Colon (tissue), 2 donors: ENCODE data around the gene FUT1.
"Not testable (repeated sequence)": the region's sequence is repeated elsewhere in the genome, so short reads cannot be mapped to it uniquely, and the experiment has no call there.

Experiments used
- FAIRE-seq: peaks from 2 replicates; lab custom pipeline; 2012; peaks lifted over from hg19 to GRCh38; lab: Jason Lieb, UNC
- donor health status: control.
- donor health status: control.

Gene FUT1

GRCh38 chr19:48740164-48740972, 12.1 kb downstream of the FUT1 start, which contains the start of gene RASIP1:
TSS of gene RASIP1 (minus strand) at chr19:48740610. CDS start at chr19:48740282, 328 bp downstream.
- FAIRE-seq: no peak

DNA sequence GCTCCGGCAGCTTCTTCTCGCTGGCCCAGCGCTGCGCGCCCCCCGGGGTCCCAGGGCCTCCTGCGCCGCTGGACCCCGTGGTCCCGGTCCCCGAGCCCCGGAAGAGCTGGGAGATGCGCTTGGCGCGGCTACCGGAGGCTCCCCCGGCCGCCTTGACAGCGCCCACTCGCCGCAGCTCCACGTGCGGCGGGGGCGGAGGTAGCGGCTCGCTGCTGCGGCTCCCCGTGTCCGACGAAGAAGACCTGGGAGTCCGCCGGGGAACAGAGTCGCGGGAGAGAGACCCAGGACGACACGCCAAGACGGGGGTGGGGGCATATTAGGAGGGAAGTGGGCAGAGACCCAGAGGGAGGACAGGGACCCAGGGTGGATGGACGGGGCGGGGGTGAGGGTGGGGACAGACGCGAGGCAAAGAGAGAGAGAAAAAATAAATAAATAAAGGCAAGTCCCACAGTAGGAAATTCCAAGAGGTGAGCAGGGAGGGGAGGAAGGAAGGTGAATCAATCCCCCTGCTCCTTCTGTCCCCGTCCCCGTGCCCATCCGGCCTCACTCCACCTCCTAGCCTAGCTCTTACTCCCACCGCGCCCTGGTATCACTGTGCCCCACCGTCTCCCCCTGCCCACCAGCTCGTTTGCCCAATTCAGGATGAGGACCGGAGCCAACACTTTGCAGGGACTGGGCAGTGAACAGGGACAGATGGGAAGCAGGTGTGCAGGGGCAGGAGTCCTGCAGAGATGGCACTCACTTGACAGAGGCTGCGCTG, 12.9 kb downstream of the FUT1 start:
- FAIRE-seq: no peak

GRCh38 chr19:48738557-48739403, 13.7 kb downstream of the FUT1 start:
- FAIRE-seq: no peak

- no peak for FAIRE-seq
Measured at GRCh38 chr19:48737360-48737998, 15.0 kb downstream of the FUT1 start.

GRCh38 chr19:48735031-48735615, 17.3 kb downstream of the FUT1 start:
- no peak for FAIRE-seq

DNA sequence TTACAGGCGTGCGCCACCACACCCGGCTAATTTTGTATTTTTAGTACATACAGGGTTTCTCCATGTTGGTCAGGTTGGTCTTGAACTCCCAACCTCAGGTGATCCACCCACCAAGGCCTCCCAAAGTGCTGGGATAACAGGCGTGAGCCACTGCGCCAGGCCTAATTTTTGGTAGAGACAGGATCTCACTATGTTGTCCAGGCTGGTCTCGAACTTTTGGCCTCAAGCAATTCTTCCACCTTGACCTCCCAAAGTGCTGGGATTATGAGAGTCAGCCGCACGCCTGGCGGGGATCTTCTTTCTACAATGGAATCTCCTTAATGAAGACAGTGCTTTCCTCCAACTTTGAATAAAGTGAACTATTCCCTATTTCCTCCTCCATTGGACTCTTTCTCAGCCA, 17.8 kb downstream of the FUT1 start:
- FAIRE-seq: no peak

GRCh38 chr19:48731452-48731851, 21.0 kb downstream of the FUT1 start:
- no peak for FAIRE-seq

- FAIRE-seq: no peak
Measured at GRCh38 chr19:48728911-48729664, 23.4 kb downstream of the FUT1 start.

GRCh38 chr19:48726556-48726955, 25.9 kb downstream of the FUT1 start:
- FAIRE-seq: no peak

GRCh38 chr19:48724796-48725753, 27.4 kb downstream of the FUT1 start:
- FAIRE-seq: no peak

- no peak for FAIRE-seq
Measured at GRCh38 chr19:48722196-48722708, 30.2 kb downstream of the FUT1 start.

GRCh38 chr19:48720613-48721296, 31.7 kb downstream of the FUT1 start:
- FAIRE-seq: no peak

- no peak for FAIRE-seq
Measured at GRCh38 chr19:48720251-48720612, 32.2 kb downstream of the FUT1 start.

DNA sequence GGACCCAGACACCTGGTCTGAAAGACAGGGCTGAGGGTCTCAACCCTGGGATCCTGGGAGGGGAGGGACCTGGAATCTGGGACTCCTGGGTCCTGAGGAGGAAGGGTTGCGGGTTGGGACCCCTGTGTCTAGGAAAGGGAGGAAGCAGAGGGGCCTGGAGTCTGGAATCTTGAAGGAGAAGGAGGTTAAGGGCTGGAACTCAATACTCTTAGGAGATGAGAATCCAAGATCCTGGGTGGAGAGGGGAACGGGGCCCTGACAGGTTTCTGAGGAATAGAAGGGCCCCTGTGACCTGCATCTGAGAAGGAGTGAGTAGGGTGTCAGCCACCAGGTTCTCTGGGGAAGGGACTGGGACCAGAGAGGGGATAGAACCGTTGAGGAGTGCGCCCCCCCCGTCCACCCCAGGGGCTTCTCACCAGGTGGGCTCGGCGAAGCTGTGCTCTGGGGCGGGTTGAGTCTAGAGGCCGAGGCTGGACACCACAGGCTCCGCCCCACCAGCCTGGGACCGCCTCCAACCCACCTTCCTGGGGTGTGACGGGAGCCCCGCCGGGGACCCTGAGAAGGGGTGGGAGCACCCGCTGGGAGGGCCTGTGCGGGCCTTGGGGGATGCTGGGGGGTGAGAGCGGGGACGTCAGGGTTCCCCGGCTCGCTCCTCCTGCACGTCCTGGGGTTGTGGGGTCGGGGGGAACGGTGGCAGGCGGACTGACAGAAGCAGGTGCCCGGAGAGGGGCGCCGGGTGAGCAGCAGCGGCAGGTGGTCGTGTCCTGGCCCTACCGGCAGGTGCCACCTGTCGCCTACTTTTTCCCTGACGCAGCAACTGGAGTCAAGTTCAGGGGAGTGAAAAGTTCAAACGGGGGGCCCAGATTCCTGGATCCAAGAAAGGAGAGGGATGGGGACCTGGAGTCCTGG, 32.9 kb downstream of the FUT1 start, which contains the start of gene MAMSTR:
Gene MAMSTR (minus strand): TSS at position 463 of the 909 bp plus-strand sequence. CDS start 694 bp downstream, outside the sequence.
- FAIRE-seq: no peak

- no peak for FAIRE-seq
Measured at GRCh38 chr19:48718711-48719231, 33.7 kb downstream of the FUT1 start.

GRCh38 chr19:48718106-48718505, 34.3 kb downstream of the FUT1 start:
- not testable (repeated sequence) for FAIRE-seq

GRCh38 chr19:48716562-48717291, 35.7 kb downstream of the FUT1 start:
- FAIRE-seq: no peak
